ENCODE results near the gene DRGX. TPM values are rescaled to one million over a fixed set of nuclear protein-coding genes. Genes with fewer than 3 reads are reported as not detected.

Gene DRGX
- total and polyA plus RNA-seq, 2 of the 13 experiments (the other 11 are each of a cell fraction or from before 2014, with no cell fraction given): not detected

GRCh38 chr10:49381111-49381900 is 14.6 kb downstream of the DRGX start:
- POLR2A ChIA-PET: no interaction called here
- in situ Hi-C loops (cut with HindIII; ENCODE audit: extremely low pct_ligation_motif_present, low pct_unique_long_range_greater_than_20kb): no loop called here
- TF ChIP-seq SMAD3 (CRISPR knock-in tag; IDR thresholded peaks at IDR 0.05) (no peak), GPN1 (CRISPR knock-in tag; IDR thresholded peaks at IDR 0.05; ENCODE audit: borderline replicate concordance) (no peak), ATF7 (IDR thresholded peaks at IDR 0.05) (no peak), ATF7 (CRISPR knock-in tag; IDR thresholded peaks at IDR 0.05) (no peak), ZNF441 (CRISPR knock-in tag; IDR thresholded peaks at IDR 0.05; ENCODE audit: borderline replicate concordance) (no peak), FOXM1 (CRISPR knock-in tag; IDR thresholded peaks at IDR 0.05) (no peak), AGO2 (optimal IDR thresholded peaks at IDR 0.05; ENCODE audit: low read depth, low read length) (no peak), NFE2L2 (IDR thresholded peaks at IDR 0.05; ENCODE audit: low read length) (no peak)
- TF ChIP-seq, protein P1, sequence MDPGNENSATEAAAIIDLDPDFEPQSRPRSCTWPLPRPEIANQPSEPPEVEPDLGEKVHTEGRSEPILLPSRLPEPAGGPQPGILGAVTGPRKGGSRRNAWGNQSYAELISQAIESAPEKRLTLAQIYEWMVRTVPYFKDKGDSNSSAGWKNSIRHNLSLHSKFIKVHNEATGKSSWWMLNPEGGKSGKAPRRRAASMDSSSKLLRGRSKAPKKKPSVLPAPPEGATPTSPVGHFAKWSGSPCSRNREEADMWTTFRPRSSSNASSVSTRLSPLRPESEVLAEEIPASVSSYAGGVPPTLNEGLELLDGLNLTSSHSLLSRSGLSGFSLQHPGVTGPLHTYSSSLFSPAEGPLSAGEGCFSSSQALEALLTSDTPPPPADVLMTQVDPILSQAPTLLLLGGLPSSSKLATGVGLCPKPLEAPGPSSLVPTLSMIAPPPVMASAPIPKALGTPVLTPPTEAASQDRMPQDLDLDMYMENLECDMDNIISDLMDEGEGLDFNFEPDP (CRISPR knock-in tag; conservative IDR thresholded peaks at IDR 0.05): no peak
- TF ChIP-seq, protein P2, sequence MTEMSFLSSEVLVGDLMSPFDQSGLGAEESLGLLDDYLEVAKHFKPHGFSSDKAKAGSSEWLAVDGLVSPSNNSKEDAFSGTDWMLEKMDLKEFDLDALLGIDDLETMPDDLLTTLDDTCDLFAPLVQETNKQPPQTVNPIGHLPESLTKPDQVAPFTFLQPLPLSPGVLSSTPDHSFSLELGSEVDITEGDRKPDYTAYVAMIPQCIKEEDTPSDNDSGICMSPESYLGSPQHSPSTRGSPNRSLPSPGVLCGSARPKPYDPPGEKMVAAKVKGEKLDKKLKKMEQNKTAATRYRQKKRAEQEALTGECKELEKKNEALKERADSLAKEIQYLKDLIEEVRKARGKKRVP (CRISPR knock-in tag; IDR thresholded peaks at IDR 0.05): no peak
- no peaks in the 10 kb centered on the region for H4K20me1 ChIP-seq (ENCODE audit: insufficient read depth, low read length)
- H3K27ac ChIP-seq (ENCODE audit: extremely low read length, insufficient read depth, low read length): no peak overlapping the region
- DNase-seq (ENCODE audit: low spot score): no peak
- no peak overlapping the region for H2AFZ ChIP-seq (ENCODE audit: low read length)
- intact Hi-C loops (cut with micrococcal nuclease; ENCODE audit: unreplicated experiment): no loop called here
- H3K4me2 ChIP-seq (ENCODE audit: low read depth, low read length): no peak overlapping the region
- no peaks in the 10 kb centered on the region for H3K4me1 ChIP-seq (ENCODE audit: insufficient read depth, low read length)
- no peaks in the 10 kb centered on the region for H3K9me3 ChIP-seq (ENCODE audit: low read length)
- H3K4me3 ChIP-seq (replicated peaks in 1 of 3; ENCODE audit: insufficient read depth in 1 of 3, low read depth in 2 of 3, low read length in 3 of 3): no peak overlapping the region
- peaks cover 2 to 19% of the 10 kb centered on the region in 2 experiments; a peak in 2 of 5 replicates for H3K27me3 ChIP-seq (ENCODE audit: control insufficient read depth in 1 of 2, insufficient read depth in 2 of 2, low read length in 2 of 2)
- CTCF ChIA-PET (ENCODE audit: low intra/inter-chr PET ratio, low total read pairs): no interaction called here
- WGBS (ENCODE audit: low lambda C conversion rate): 33% methylated on average over 2 of the region's 14 CpGs
- no peak overlapping the region for H3K9ac ChIP-seq (ENCODE audit: insufficient read depth, low read depth, low read length)
- BruUV-seq (replicated peaks): no TSS peak
- H3K36me3 ChIP-seq (replicated peaks in 1 of 2; ENCODE audit: control insufficient read depth in 1 of 2, insufficient read depth in 2 of 2, low read length in 2 of 2): no peaks in the 10 kb centered on the region
- FAIRE-seq: no peak
- ATAC-seq: no peak
- no peaks in the 10 kb centered on the region for H3K79me2 ChIP-seq (ENCODE audit: insufficient read depth, low read length)

All from HepG2 (cell line).